SKM-1 treated with dmso at 0.1 percent for 144 hours (cell line): ENCODE results near the gene CCT2.
"Not testable (repeated sequence)": the region's sequence is repeated elsewhere in the genome, so short reads cannot be mapped to it uniquely, and the experiment has no call there.

ENCODE experiments used
- DNase-seq: peaks from one replicate; lab custom pipeline; 2025; ENCODE audit not compliant: unreplicated experiment; lab: John Stamatoyannopoulos, UW

Gene CCT2

GRCh38 chr12:69588527-69588926, 3.3 kb downstream of the CCT2 start:
- DNase-seq = no peak

- no peak for DNase-seq
Measured at GRCh38 chr12:69589082-69589481, 3.8 kb downstream of the CCT2 start.

- DNase-seq = no peak
Measured at GRCh38 chr12:69595689-69596088, 10.4 kb downstream of the CCT2 start.

- DNase-seq = no peak
Measured at GRCh38 chr12:69598174-69598753, 13.0 kb downstream of the CCT2 start.

GRCh38 chr12:69600804-69601203, 15.5 kb downstream of the CCT2 start:
- no peak for DNase-seq

- no peak for DNase-seq
Measured at GRCh38 chr12:69601962-69602685, 16.9 kb downstream of the CCT2 start.

GRCh38 chr12:69602954-69603353, 17.7 kb downstream of the CCT2 start:
- no peak for DNase-seq

GRCh38 chr12:69603556-69603955, 18.3 kb downstream of the CCT2 start:
- not testable (repeated sequence) for DNase-seq

- not testable (repeated sequence) for DNase-seq
Measured at GRCh38 chr12:69604275-69604674, 19.0 kb downstream of the CCT2 start.

- DNase-seq = no peak
Measured at GRCh38 chr12:69608114-69608513, 22.9 kb downstream of the CCT2 start.

GRCh38 chr12:69610126-69610525, 24.9 kb downstream of the CCT2 start:
- no peak for DNase-seq

GRCh38 chr12:69610729-69611128, 25.5 kb downstream of the CCT2 start, which contains the start of gene LRRC10:
Gene LRRC10 (minus strand): TSS chr12:69610907. CDS start chr12:69610838, 69 bp downstream.
- DNase-seq = no peak

- no peak for DNase-seq
Measured at GRCh38 chr12:69613351-69613750, 28.1 kb downstream of the CCT2 start.

GRCh38 chr12:69616025-69616424, 30.8 kb downstream of the CCT2 start:
- DNase-seq = no peak

- no peak for DNase-seq
Measured at GRCh38 chr12:69619050-69619449, 33.8 kb downstream of the CCT2 start.

GRCh38 chr12:69620077-69620476, 34.8 kb downstream of the CCT2 start:
- DNase-seq = no peak

- no peak for DNase-seq
Measured at GRCh38 chr12:69620921-69621320, 35.7 kb downstream of the CCT2 start.

GRCh38 chr12:69621551-69621950, 36.3 kb downstream of the CCT2 start:
- no peak for DNase-seq

GRCh38 chr12:69623970-69624369, 38.7 kb downstream of the CCT2 start:
- DNase-seq = no peak

GRCh38 chr12:69627501-69627900, 42.2 kb downstream of the CCT2 start:
- DNase-seq = no peak

GRCh38 chr12:69630191-69630590, 44.9 kb downstream of the CCT2 start:
- no peak for DNase-seq

- DNase-seq = no peak
Measured at GRCh38 chr12:69633061-69633460, 47.8 kb downstream of the CCT2 start.
